ENCODE results near the gene PTPN12.
"Not testable (repeated sequence)": the region's sequence is repeated elsewhere in the genome, so short reads cannot be mapped to it uniquely, and the experiment has no call there.

Gene PTPN12

DNA sequence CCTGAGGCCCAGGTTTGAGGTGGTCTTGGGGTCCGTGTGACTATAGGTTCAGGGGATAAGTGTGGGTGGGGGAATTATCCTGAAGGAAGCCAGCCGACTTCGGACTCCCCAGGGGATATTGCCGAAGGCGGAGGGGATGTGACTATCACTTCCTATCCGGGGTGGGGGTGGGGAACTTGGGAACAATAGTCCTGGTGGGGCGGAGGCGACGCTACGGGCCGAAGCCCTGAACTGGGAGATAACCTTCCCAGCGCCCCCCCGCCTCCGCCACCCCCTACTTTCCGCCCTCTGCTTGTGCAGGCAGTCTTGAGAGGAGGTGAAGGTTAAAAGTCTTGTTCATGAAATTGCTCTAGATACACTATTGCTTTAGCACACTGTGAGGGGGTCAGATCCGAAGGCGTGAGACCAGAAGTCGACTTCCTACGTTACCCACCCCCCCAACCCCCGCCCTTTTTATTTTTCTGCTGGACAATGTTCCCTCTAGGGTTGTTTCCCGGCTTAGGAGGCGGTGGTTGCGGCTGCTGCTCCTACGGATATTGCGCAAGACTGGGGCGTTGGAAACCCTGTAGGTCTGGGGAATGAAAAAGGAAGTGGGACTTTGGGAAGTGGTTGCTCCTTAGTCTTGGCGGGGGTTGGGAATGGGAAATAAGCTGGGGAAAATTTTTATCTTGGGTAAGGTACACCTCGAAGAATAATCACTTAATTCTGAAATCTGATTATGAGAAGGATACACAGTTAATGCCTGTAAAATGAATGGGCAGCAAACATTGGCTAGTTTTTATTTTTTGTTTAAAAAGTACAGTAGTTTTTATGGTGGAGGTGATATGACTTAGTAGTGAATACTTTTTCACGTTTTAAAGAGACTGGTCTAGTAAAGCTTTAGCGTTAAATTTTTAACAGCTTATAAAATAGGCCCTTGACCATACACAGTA lies 1.5 kb downstream of the PTPN12 start:
- peak; percentile 74 for DNase-seq (ENCODE audit: low spot score)

DNA sequence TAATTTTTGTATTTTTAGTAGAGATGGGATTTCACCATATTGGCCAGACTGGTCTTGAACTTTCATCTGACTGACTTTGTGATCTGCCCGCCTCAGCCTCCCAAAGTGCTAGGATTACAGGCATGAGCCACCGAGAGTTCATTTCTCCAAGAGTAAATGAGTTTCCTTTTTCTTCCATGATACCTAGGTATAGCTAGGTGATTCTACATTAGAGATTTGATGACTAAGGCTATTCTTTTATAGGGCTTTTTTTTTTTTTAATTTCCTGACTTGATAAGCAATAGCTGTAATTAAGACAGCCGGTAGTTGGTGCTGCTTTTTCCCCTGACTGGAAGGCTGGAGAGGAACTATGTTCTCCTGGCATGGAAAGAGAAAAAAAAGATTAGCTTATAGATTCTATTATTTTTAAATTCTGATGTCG lies 3.3 kb downstream of the PTPN12 start:
- DNase-seq (ENCODE audit: low spot score) = no peak

DNA sequence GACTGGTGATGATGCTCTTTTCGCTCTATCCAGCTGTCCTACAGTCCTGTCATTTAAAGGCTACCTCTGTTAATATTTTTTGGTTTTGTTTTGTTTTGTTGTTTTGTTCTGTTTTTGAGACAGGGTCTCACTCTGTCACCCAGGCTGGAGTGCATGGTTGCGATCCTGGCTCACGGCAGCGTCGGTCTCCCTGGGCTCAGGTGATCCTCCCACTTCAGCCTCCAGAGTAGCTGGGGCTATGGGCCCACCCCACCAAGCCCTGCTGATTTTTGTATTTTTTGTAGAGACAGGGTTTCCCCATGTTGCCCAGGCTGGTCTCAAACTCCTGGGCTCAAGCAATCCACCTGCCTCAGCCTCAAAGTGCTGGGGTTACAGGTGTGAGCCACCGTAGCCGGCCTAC lies 3.9 kb downstream of the PTPN12 start:
- DNase-seq (ENCODE audit: low spot score) = not testable (repeated sequence)

DNA sequence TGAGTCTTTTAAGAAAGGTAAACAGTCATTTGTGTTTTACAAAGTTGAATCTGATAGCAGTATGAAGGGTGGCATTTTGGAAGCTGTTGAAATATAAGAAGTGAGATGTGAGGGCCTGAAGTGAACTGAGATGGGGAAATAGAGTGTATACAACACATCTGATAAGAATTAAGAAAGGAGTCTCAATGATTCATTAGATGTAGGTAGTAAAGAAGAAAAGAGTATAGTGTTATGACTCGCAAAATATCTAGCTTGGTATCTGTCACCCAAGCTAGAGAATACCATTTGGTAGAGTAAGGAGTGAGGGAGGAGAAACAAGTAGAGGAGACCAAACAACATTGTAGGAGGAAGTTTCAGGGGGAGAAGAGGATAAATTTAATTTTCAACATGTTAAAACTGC lies 5.3 kb downstream of the PTPN12 start:
- DNase-seq (ENCODE audit: low spot score) = no peak

DNA sequence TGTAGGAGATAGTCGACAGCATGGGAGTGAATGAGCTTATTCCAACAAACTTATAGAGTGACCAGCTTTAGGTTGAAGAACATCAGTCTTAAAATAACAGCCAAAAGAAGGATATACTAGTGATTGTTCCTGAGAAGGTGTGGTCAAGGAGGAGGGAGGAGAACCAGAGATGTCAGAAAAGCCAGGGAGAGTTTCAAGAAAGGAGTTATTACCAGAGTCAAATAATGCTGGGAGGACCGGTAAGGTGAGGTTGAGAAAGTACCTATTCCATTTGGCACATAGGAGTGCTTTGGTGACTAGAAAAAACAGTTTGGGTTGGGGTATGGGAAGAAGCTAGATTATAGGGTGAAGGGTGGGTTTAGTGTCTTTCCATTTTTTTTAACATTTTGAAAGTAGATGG lies 5.8 kb downstream of the PTPN12 start:
- no peak for DNase-seq (ENCODE audit: low spot score)

DNA sequence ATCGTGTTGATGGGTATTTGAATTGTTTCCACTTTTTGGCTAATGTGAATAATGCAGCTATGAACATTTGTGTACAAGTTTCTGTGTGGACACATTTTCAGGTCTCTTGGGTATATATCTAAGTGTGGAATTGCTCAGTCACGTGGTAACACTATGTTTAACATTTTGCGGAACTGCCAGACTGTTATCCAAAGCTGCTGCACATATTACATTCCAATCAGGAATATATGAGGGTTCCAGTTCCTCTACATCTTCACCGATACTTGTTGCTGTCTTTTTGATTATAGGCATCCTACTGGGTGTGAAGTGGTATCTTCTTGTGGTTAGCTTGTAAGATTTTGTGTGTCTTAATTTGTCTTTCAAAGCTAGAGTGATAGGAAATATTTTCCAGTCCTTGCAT lies 6.8 kb downstream of the PTPN12 start:
- DNase-seq (ENCODE audit: low spot score) = no peak

DNA sequence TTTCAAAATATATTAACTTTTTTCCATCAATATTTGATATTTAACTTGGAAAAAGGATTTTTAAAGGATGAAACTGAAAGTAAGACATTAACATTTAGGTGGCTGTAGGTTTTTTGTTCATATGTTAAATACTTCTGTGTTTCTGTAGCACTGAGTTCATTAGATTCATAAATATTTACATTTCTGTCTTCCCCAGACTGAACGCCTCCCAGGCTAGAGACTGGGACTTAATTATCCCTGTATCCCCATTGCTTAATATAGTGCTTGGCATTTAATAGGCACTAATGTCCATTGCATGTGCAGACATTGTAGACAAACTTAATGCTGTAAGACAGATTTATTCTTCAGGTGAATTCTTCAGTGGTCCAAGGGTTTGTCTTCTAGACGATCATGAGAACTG lies 7.4 kb downstream of the PTPN12 start:
- DNase-seq (ENCODE audit: low spot score) = no peak

DNA sequence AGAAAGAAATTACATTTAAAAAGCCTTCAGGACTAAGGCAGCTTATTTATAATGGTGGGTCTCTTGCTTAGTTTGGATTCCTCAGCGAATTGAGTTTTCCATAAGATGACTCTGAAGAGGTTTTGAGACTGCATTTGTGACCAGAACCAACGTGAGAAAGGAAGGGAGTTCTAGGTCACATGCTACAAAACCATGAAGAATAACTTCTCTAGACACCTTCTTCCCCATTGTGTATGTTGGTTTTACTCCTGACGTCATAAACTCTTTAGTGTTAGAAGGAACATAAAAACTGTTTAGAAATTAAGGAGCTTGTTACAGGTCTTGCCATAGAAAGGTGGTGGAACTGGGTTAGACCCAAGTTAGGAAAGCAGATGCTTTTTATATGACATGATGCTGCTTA lies 11.1 kb downstream of the PTPN12 start:
- no peak for DNase-seq (ENCODE audit: low spot score)

DNA sequence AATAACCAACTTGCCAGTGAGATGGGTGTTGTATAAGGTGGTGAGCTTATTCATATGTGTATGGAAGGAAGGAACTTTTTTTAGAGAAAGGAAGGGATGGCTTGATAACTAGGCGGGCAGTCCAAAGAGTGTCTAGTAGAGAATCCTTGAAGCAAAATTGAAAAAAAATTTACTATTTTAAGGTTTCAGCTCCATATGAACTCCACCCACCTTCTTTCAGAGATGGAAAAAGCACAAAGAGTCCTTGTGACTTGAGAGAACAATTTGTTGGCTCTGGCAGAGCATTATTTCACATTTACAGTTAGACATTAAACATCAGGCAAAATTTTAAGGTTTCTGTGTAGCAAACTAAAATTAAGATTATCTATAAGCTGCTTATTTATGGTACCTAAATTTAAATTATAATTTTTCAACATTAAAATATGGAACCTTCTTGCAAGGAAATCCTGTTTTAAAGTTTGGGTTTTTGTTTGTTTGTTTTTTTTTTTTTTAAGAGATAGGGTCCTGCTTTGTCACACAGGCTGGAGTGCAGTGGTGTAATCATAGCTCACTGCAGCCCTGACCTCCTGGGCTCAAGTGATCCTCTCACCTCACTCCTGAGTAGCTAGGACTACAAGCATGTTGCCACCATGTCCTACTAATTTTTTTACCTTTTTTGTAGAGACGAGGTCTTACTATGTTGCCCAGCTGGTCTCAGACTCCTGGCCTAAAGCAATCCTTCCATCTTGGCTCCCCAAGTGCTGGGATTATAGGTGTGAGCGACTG lies 12.2 kb downstream of the PTPN12 start:
- DNase-seq (ENCODE audit: low spot score) = no peak

DNA sequence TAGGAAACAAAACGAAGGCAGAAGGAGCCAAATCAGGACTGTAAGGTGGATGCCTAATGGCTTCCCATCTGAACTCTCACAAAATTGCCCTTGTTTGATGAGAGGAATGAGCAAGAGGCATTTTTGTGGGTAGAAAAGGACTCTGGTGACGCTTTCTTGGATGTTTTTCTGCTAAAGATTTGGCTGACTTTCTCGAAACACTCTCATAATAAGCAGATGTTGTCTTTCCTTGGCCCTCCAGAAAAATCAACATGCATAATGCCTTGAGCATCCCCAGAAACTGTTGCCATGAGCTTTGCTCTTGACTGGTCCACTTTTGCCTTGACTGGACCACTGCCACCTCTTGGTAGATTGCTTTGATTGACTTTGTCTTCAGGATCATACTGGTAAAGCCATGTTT lies 13.5 kb downstream of the PTPN12 start:
- DNase-seq (ENCODE audit: low spot score) = no peak

DNA sequence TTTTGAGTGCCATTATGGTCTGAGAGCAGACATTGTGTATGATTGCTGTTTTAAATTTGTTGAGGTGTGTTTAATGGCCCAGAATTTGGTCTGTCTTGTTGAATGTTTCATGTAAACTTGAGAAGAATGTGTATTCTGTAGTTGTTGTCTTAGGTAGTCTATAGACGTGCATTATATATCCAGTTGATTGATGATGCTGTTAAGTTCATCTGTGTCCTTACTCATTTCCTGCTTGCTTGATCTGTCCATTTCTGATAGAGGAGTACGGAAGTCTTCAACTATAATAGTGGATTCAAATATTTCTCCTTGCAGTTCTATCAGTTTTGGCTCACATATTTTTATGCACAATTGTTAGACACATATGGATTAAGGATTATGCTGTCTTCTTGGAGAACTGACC lies 16.0 kb downstream of the PTPN12 start:
- DNase-seq (ENCODE audit: low spot score) = no peak

DNA sequence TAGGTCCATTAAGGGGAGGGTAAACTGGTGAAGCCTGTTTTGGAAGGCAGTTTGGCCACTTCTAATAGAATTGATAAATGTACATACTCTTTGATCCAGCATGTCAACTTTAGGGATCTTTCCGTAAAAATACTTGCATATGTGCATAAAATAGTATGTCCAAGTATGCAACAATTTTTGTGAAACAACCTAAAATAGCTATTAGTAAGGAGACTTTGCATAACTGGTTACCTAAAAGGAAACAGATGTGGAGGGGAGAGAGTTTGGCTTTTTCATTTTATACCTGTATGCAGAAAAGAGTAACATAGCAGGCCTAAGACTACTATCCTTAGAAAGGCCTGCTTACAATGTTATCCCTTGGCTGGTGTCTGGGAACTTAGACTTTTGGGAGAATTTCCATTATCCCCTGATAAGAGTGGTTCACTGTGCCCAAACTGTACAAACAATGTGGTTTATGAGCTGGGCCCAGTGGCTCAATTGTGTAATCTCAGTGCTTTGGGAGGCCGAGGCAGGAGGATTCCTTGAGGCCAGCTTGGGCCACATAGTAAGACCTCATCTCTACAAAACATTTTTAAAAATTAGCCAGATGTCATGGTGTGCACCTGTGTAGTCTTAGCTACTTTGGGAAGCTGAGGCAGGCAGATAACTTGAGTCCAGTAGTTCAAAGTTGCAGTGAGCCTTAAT lies 21.3 kb downstream of the PTPN12 start:
- DNase-seq (ENCODE audit: low spot score) = no peak

DNA sequence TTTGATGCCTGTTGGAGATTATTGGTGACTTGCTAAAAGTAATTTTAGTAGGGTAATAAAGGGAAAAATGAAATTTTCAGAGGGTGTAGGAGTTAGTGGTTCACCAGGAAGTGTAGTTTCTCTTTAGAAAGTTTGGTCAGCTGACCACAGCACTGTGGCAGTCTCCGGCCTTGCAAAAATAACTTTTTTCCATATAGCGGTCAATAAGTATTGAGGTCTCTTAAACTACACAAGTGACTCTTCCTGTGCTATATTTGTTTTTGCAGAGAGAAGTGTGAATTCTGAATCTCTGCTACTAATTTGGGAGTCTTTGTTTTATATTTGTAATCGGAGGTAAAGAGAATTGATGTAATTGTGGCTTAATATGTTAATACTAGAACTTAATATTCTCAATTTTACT lies 24.3 kb downstream of the PTPN12 start:
- DNase-seq (ENCODE audit: low spot score) = no peak

DNA sequence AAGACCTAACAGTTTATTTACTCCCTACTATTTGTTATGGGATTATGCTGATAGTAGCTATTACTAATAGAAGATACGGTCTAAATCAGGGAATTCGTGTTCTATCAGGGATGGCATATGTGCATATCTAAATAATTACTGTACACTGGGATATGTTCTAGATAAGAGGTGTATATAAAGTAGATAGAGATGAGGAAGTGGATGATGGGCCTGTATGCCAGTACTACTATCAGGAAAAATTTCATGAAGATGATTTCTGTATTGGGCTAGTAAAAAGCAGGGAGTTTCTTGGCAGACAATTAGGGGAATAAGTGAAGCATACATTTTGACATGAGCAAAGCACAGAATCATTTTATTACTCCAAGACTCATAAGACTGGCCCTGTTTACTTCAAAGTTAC lies 26.2 kb downstream of the PTPN12 start:
- DNase-seq (ENCODE audit: low spot score) = no peak

DNA sequence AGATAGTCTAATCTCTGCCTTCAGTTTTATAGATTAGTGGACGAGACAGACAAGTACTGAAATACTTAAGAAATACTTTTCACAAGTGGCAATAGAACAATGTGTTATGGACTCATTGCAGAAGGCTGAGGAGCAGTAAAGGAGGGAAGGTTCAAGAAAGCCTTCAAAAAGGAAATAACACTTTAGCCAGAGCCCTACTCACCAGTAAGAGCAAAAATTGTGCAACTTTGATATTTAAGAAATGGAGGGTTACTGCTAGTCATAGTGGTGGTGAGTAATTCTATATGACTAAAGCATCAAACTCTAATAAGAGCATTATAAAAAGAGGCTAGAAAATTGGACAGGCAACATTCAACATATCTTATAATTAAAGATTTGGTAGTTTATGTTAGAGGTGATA lies 28.8 kb downstream of the PTPN12 start:
- DNase-seq (ENCODE audit: low spot score) = no peak

DNA sequence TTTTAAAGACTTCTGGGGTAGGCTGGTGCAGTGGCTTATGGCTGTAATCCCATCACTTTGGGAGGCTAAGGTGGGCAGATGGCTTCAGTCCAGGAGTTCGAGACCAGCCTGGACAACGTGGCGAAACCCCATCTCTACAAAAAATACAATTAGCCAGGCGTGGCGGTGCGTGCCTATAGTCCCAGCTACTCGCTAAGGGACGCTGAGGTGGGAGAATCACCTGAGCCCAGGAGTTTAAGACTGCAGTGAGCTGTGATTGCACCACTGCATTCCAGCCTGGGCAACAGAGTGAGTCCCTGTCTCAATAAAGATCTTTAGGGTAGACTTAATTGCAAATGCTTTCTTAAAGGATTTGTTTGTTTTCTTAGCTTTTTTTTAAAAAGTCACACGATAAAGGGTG lies 29.3 kb downstream of the PTPN12 start:
- no peak for DNase-seq (ENCODE audit: low spot score)

DNA sequence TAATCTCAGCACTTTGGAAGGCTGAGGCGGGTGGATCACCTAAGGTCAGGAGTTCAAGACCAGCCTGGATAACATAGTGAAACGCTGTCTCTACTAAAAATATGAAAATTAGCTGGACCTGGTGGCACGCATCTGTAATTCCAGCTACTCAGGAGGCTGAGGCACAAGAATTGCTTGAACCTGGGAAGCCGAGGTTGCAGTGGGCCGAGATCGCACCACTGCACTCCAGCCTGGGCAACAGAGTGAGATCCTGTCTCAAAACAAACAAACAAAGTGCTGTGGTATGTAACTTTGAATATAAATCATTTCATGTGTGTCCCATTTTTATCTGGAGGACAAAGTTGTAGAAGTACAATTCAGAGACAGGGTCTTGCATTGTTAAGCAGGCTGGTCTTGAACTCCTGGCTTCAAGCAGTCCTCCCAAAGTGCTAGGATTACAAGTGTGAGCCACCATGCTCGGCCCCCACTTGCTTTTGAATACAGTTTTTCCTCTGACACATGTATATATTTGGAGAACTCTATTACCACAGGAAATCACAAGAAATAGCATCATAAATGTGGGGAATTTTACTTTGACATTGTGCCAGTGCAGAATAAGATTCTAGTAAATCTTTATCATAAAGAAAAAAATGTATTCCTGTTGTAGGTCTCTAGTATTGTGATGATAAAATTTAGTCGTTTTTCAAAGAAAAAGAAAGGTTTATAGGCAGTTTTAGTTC lies 32.6 kb downstream of the PTPN12 start:
- DNase-seq (ENCODE audit: low spot score) = no peak

DNA sequence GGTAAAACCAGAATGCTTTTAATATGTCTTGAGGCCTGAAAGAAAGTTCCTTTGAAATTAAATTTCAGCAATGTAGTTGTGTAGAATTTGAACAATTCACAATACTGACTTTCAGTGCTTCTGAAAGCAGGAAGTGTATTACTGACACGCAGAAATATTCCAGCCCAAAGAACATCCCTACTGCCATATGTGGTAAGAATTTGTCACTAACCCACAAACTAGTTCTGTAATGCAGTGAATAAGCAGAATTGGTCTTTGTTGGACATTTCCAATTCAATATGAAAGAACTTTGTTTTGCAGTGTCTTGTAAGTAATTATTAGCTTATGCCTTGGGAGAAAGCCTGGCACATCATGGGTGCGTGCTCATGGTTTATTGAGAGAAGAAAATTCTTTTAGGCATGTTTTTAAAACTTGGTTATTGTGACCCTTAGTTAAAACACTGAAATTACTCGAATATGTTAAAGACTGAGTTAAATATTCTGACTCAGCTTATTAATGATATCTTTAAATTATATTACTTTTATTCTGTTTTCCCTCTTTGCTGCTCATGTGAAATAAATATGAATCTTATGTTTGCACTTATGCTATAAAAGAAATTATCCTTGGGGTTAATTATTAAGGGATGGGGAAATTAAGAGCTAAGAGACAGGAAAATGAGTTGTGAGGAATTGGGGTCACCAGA lies 33.4 kb downstream of the PTPN12 start:
- peak; percentile 64 for DNase-seq (ENCODE audit: low spot score)

DNA sequence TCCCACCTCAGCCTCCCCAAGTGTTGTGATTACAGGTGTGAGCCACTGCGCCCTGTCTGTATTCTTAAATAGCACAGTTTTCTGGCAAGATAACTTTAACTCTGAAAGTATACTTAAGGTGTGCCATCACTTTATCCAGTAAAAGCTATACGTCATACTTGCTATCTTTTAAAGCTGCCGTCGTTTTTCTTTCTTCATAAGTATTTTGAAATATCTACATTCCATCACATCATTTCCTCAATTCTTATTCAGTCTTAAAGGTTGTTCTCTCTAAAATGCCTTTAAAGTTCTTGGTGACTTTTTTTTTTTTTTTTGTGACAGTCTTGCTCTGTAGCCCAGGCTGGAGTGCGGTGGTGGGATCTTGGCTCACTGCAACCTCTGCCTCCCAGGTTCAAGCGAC lies 34.7 kb downstream of the PTPN12 start:
- no peak for DNase-seq (ENCODE audit: low spot score)

DNA sequence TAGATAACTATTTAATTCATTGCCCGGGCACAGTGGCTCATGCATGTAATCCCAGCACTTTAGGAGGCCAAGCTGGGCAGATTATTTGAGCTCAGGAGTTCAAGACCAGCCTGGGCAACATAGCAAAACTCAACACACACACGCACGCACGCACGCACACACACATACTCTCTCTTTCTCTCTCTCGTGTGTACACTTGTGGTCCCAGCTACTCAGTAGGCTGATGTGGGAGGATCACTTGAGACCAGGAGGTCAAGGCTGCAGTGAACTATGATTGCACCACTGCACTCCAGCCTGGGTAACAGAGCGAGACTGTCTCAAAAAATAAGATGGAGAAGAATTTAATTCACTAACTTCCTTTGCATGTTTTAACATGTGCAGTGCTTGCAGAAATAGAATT lies 38.1 kb downstream of the PTPN12 start:
- no peak for DNase-seq (ENCODE audit: low spot score)

DNA sequence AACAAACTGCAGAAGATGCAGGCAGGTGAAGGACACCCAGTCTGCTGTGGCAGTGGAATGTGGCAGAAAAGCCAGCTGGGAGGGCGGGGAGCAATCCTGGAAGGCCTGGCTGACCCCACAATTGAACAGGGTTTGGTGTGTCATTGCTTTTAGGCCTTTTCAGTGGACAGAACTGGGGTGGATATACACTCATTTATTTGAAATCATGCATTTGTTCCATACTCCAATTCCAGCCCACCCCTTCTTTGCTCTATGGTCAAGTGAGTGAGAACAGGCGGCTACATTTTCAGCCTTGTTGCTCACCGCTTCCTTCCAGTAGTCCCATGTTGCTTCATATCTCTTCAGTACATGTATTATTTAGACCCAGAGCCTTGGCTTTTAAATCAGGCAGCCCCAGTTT lies 39.8 kb downstream of the PTPN12 start:
- DNase-seq (ENCODE audit: low spot score) = no peak

DNA sequence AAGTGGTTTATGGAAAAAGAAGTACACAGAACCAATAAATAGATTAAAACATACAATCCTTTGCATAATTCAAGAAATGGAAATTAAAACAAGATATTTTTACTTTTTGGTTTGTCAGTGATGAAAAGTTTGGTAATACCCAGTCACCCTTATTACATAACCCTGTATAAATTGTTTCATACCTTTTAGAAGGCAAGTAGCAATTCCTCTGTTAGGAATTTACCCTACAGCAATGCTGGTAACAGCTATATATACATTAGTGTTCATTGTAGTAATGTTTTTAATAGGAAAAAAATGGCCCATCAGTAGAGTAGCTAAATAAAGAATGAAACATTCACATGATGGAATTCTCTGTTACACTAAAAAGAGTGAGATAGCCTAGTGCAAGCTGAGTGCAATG lies 42.7 kb downstream of the PTPN12 start:
- DNase-seq (ENCODE audit: low spot score) = no peak
